ENCODE data around the gene MTX3.

GRCh38 chr5:79966448-79966847, 24.6 kb downstream of the MTX3 start:
- TF ChIP-seq CTCF (IDR thresholded peaks at IDR 0.05) = no peak
- no peak for TF ChIP-seq EP300 (IDR thresholded peaks at IDR 0.05)
- TF ChIP-seq POLR2A (IDR thresholded peaks at IDR 0.05; ENCODE audit: low read depth) = no peak
- TF ChIP-seq POLR2AphosphoS5 (IDR thresholded peaks at IDR 0.05) = no peak
